MM.1S (cell line): Measurements from ENCODE around the gene MINDY3.

Experiments
- EZH2 ChIP-seq: fragments of 300-600 bp; sonication (generic); optimal IDR thresholded peaks from 2 replicates; pipeline ENCODE3; 2017; ENCODE audit warnings: low read depth, mild to moderate bottlenecking, antibody characterized with exemption, low read length, mixed read lengths
- EZH2phosphoT487 ChIP-seq: fragments of 300-600 bp; sonication (generic); IDR thresholded peaks from 2 replicates; pipeline ENCODE4 v1.6.1; 2018; ENCODE audit warnings: antibody characterized with exemption, low read length
- TF ChIP-seq, protein P1 (sequence below): fragments of 300-600 bp; sonication (generic); IDR thresholded peaks from 2 replicates; pipeline ENCODE4 v1.5.1; 2016; ENCODE audit warnings: antibody characterized with exemption, low read length, mixed read lengths

DNA sequence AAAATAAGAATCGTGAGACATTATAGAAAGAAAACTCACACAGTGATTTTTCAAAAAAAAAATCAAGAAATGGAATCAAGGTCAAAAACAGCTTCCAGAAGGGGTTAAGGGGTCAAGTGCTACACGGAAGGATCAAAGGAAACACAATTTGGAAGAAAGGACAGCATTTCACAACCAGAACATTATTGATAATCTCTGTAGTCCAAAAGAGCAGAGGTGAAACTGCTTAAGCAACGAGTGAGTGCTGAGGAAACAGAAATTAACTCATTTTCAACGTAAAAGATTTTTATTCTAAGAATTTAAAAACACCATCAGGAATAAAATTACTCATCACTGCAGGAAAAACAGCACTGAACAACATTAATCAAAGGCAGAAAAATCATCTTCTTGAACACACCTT is 23.5 kb downstream of the MINDY3 start:
- TF ChIP-seq, protein P1, sequence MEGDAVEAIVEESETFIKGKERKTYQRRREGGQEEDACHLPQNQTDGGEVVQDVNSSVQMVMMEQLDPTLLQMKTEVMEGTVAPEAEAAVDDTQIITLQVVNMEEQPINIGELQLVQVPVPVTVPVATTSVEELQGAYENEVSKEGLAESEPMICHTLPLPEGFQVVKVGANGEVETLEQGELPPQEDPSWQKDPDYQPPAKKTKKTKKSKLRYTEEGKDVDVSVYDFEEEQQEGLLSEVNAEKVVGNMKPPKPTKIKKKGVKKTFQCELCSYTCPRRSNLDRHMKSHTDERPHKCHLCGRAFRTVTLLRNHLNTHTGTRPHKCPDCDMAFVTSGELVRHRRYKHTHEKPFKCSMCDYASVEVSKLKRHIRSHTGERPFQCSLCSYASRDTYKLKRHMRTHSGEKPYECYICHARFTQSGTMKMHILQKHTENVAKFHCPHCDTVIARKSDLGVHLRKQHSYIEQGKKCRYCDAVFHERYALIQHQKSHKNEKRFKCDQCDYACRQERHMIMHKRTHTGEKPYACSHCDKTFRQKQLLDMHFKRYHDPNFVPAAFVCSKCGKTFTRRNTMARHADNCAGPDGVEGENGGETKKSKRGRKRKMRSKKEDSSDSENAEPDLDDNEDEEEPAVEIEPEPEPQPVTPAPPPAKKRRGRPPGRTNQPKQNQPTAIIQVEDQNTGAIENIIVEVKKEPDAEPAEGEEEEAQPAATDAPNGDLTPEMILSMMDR = no peak
- TF ChIP-seq EZH2 = no peak
- no peak for TF ChIP-seq EZH2phosphoT487
